NK-92 (cell line): Measurements from ENCODE around the gene INPP5D.
"Not testable (repeated sequence)": the region's sequence is repeated elsewhere in the genome, so short reads cannot be mapped to it uniquely, and the experiment has no call there.

ENCODE experiments used
- DNase-seq: peaks from one replicate; lab custom pipeline; 2025; ENCODE audit not compliant: unreplicated experiment; lab: John Stamatoyannopoulos, UW

INPP5D gene

GRCh38 chr2:233171344-233171743 lies 111.2 kb downstream of the INPP5D start:
- DNase-seq = no peak

DNA sequence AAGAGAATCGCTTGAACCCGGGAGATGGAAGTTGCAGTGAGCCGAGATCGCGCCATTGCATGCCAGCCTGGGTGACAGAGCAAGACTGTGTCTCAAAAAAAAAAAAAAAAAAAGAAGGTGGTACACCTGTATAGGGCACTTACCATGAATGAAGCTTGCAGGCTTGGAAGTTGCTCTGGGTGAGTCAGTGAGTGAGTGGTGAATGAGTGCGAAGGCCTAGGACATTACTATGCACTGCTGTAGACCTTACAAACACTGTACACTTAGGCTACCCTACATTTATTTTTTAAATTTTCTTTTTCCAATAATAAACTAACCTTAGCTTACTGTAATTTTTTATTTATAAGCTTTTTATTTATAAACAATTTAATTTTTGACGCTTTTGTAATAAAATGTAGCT lies 113.0 kb downstream of the INPP5D start:
- DNase-seq = no peak

GRCh38 chr2:233174137-233174536 lies 114.0 kb downstream of the INPP5D start:
- no peak for DNase-seq

GRCh38 chr2:233178994-233179847 lies 119.1 kb downstream of the INPP5D start:
- no peak for DNase-seq

- DNase-seq = no peak
These were observed 119.8 kb downstream of the INPP5D start for GRCh38 chr2:233179848-233180366.

- no peak for DNase-seq
These were observed 123.8 kb downstream of the INPP5D start for GRCh38 chr2:233183869-233184418.

DNA sequence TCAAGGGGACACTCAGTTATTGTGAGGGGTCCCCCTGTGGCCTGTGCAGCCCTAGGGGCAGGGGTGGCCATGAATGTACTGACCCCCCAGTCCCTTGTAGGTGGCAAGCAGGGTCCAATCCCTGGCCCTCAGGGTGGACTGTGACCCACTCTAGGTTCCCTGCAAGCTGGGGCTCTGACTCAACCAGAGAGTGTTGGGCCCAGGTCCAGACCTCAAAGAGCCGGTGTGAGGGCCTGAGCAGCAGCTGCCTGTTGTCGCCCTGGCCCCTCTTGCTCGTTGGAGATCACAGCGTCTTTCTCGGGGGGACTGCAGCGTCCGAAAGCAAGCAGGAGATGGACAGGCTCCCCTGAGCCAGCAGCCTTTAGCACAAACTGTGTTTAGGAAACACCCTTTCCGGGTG lies 124.5 kb downstream of the INPP5D start:
- no peak for DNase-seq

DNA sequence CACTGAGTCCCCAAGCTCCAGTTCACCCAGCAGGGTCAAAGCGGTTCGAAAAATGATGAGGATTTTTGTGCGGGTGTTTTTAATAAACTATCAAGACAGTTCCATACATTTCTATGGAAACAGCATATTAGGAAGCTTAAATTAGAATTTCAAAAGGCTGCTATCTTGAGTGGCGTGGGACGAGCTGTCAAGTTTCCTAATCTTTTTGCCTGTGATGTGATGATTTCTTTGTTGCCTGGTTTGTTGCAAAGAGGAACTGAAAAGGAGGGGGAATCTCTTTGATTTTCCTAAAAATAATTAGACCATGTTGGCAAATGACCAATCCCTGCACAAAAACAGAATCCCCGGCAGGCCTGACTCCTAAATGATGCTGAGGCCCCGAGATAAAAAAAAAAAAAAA lies 125.2 kb downstream of the INPP5D start:
- DNase-seq = no peak

DNA sequence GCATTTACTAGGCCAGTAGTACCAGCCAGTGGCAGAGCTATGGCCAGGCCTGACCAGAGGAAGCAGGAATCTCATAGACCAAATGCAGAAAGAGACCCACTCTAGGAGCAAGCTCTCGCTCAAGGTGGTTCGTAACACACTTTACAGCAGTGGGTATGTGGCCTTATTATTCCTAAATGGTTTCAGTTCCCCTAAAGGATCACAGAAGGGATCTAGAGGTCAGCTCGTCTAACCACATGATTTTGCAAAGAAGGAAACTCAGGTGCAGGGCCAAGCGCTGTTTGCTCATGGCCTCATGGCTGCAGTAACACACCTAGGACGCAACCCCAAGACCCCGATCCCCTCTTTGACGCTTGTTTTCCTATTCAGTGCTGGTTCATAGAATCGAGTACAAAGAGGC lies 125.8 kb downstream of the INPP5D start:
- DNase-seq = no peak

DNA sequence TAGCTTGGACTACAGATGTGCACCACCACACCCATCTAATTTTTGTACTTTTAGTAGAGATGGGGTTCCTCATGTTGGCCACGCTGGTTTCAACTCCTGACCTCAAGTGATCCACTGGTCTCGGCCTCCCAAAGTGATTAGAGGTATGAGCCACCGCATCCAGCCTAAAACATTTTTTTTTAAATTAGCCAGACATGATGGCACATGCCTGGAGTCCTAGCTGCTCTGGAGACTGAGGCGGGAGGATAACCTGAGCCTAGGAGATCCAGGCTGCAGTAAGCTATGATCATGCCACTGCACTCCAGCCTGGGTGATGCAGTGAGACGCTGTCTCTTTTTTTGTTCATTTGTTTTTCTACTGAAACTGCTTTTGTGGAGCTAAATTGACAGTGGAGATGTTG lies 126.7 kb downstream of the INPP5D start:
- DNase-seq = no peak

DNA sequence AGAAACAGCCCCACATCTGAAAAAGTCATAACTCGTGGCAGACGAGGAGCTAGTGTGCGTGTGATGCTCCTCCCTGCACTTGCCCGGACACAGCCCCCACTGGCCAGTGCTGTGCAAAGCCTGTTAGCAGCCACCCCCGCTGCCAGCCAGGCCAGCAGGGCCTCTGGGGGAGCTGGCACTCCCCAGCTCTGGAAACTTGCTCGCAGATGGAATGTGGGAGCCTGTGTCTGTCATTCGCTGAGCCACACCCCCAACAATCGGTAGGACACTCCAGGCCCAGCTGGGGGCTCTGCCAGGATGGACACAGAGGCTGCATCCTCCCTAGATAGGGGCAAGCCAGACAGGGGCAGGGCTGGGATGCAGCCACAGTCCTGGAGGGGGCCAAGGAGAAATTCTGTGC lies 128.9 kb downstream of the INPP5D start:
- no peak for DNase-seq

- not testable (repeated sequence) for DNase-seq
These were observed 130.9 kb downstream of the INPP5D start for GRCh38 chr2:233191016-233191415.

- DNase-seq = no peak
These were observed 133.6 kb downstream of the INPP5D start for GRCh38 chr2:233193738-233194137.

- no peak for DNase-seq
These were observed 134.9 kb downstream of the INPP5D start for GRCh38 chr2:233195027-233195426.

- DNase-seq = no peak
These were observed 136.9 kb downstream of the INPP5D start for GRCh38 chr2:233197022-233197421.

- no peak for DNase-seq
These were observed 137.9 kb downstream of the INPP5D start for GRCh38 chr2:233198026-233198425.

DNA sequence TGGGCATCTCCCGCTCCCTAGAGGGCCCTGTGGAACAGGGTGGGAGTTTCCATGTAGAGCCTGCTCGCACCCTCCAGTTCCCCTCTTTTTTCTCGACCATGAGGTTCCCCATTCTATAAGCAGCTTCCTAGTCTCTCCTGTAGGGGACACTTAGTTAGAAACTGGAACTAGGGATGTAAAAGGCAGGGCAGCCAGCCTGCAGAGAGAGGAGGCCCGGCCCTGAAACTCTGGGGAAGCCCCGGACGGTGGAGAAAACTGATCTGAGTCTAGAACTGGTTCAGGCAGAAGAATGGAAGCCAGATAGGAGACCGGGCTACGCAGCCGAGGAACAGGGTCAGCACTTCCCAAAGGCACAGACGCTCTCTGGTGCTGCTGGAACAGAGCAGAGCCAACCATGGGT lies 139.7 kb downstream of the INPP5D start:
- no peak for DNase-seq

DNA sequence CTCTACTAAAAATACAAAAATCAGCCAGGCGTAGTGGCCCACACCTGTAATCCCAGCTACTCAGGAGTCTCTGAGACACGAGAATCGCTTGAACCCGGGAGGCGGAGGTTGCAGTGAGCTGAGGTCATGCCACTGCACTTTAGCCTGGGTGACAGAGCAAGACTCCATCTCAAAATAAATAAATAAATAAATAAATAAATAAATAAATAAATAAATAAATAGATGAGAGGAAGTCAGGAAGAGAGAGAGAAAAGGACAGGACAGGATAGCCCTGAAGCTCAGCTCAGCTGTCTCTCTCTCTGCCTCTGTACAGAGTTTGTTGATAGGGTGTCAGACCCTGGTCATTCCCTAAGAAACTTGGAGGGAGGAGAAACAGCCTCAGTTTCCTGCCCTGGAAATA lies 140.6 kb downstream of the INPP5D start:
- not testable (repeated sequence) for DNase-seq

- no peak for DNase-seq
These were observed 141.3 kb downstream of the INPP5D start for GRCh38 chr2:233201258-233202013.

DNA sequence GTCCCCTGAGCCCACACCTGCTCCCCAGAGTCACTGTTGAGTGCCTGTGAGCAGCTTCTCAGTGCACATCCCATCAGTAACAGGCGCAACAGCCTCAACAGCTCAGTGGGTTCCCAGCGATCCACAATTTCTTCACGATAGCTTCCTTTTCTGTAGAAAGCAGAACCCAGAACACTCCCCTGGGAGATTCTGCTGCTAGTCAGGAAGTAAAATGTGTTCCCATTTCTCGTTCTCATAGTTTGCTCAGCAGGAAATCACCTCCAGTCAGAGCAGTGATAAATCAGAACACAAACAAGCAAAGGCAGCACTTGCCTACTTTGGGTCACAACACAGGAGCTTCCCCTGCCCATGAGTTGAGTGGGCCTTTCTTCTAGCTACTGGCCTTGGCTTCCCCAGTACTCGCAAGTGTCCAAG lies 142.4 kb downstream of the INPP5D start:
- no peak for DNase-seq

- DNase-seq = no peak
These were observed 142.9 kb downstream of the INPP5D start for GRCh38 chr2:233203060-233203459.
